HepG2 (cell line): Measurements from ENCODE around the gene FMNL1. TPM values are rescaled to one million over a fixed set of nuclear protein-coding genes. Genes with fewer than 3 reads are reported as not detected.

Experiments used
- ARNT2 ChIP-seq: sonication (generic); formaldehyde crosslinking; IDR thresholded peaks from 2 replicates; pipeline ENCODE4 v1.8.0; 2022; ENCODE audit warnings: mild to moderate bottlenecking, low read depth, missing genetic modification reagents, moderate library complexity
- FOSL2 ChIP-seq: sonication (generic); formaldehyde crosslinking; IDR thresholded peaks from 2 replicates; pipeline ENCODE4 v1.4.0; 2020; ENCODE audit warnings: missing genetic modification reagents
- KAT2B ChIP-seq: fragments of 150-350 bp; IDR thresholded peaks from 2 replicates; pipeline ENCODE4 v1.6.1; 2014; ENCODE audit warnings: low read depth, low read length, borderline replicate concordance
- KAT8 ChIP-seq: IDR thresholded peaks from 2 replicates; pipeline ENCODE4 v1.6.1; 2016; ENCODE audit warnings: missing genetic modification reagents, missing compliant biosample characterization
- KDM2A ChIP-seq: sonication (generic); formaldehyde crosslinking; IDR thresholded peaks from 2 replicates; pipeline ENCODE4 v1.4.0; 2020; ENCODE audit warnings: low read depth, missing genetic modification reagents, borderline replicate concordance
- KDM5B ChIP-seq: sonication (generic); formaldehyde crosslinking; IDR thresholded peaks from 2 replicates; pipeline ENCODE4 v1.4.0; 2020; ENCODE audit warnings: missing genetic modification reagents, mild to moderate bottlenecking, borderline replicate concordance
- PHF21A ChIP-seq: sonication (generic); formaldehyde crosslinking; IDR thresholded peaks from 2 replicates; pipeline ENCODE4 v1.5.0; 2020; ENCODE audit warnings: mild to moderate bottlenecking, missing genetic modification reagents
- RAD21 ChIP-seq: fragments of 450-650 bp; formaldehyde crosslinking; IDR thresholded peaks from 2 replicates; pipeline ENCODE4 v1.5.0; 2020; ENCODE audit warnings: mild to moderate bottlenecking
- YY1 ChIP-seq: IDR thresholded peaks from 2 replicates; pipeline ENCODE4 v1.6.1; 2011; ENCODE audit warnings: low read length, low read depth, moderate library complexity, mild to moderate bottlenecking; ENCODE audit not compliant: insufficient read depth, insufficient replicate concordance
- ZNF333 ChIP-seq: sonication (generic); formaldehyde crosslinking; IDR thresholded peaks from 2 replicates; pipeline ENCODE4 v1.4.0; 2020; ENCODE audit warnings: mild to moderate bottlenecking, missing genetic modification reagents, borderline replicate concordance
- ZNF446 ChIP-seq: sonication (generic); formaldehyde crosslinking; IDR thresholded peaks from 2 replicates; pipeline ENCODE4 v1.5.0; 2020; ENCODE audit warnings: mild to moderate bottlenecking, missing genetic modification reagents
- polyA plus RNA-seq, 8 experiments: library from polyadenylated mRNA; depleted of rRNA in 3 of 8; stranded (reverse) in 7 of 8; unstranded in 1 of 8; fragments of >200 nt; fragmentation: Illumina TruSeq in 4 of 8; extraction: Trizol in 4 of 8; gene quantifications; 2 replicates each; pipeline versions ENCODE4 v1.2.1 to v1.2.3, GENCODE V29; 2011 to 2016; ENCODE audit warnings: low read depth in 4 of 8, missing spikeins in 1 of 8, mixed read lengths in 1 of 8; ENCODE audit not compliant: insufficient read depth in 1 of 8
- total RNA-seq, 5 experiments: library from RNA; depleted of rRNA; stranded (reverse); fragments of >200 nt; fragmentation: Illumina TruSeq; extraction: Trizol; gene quantifications; 2 replicates each; pipeline ENCODE4 v1.2.3, GENCODE V29; 2016; ENCODE audit warnings: low read depth in 1 of 5
- TF ChIP-seq, protein P1 (sequence below): sonication (generic); formaldehyde crosslinking; IDR thresholded peaks from 2 replicates; pipeline ENCODE4 v1.5.1; 2020; ENCODE audit warnings: mild to moderate bottlenecking, missing genetic modification reagents, moderate library complexity
- TF ChIP-seq, protein P2 (sequence below): sonication (generic); formaldehyde crosslinking; IDR thresholded peaks from 2 replicates; pipeline ENCODE4 v1.5.0; 2020; ENCODE audit warnings: missing genetic modification reagents, mild to moderate bottlenecking, borderline replicate concordance
- TF ChIP-seq, protein P3 (sequence below): sonication (generic); formaldehyde crosslinking; IDR thresholded peaks from 2 replicates; pipeline ENCODE4 v1.4.0; 2020; ENCODE audit warnings: missing genetic modification reagents, borderline replicate concordance
- TF ChIP-seq, protein P4 (sequence below): sonication (generic); formaldehyde crosslinking; IDR thresholded peaks from 2 replicates; pipeline ENCODE4 v1.9.0; 2021; ENCODE audit warnings: missing genetic modification reagents, mild to moderate bottlenecking, borderline replicate concordance

FMNL1 gene
- total and polyA plus RNA-seq, 2 of the 13 experiments (the other 11 are each of a cell fraction or from before 2014, with no cell fraction given), result 0.53 to 0.70 TPM

DNA sequence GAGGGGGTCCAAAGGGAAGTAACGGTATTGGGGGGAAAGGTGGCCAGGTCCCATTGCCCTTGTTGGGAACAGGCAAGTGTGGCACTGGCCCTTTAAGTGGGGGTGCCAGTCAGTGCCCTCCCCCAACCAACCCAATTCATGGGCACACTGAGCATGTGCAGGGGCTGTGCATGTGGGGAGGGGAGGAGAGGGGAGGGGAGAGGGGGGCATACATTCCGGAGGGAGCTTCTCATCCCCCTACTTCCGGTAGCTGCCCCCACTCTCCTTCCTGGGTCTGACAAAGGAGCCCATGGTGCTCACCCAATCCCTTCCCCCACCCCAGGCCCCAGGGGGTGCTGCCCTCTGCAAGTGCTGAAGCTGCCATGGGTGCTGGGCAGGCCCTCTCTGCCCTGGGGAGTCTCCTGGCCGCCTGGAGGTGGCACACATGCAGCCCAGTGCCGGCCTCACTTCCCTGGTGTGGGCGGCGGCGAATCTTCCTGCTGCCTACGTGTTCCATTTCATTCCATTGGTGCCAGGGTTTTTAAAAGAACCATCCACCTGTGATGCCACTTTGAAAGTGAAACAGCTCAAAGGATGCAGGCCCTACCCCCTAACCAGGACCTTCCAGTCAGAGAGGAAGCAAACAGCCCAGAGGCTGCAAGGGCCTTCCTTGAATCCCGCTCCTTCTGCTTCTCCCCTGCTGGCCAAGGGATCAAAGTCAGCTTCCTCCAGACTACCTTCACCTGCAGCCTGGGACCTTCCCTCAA lies 49.0 kb upstream of the FMNL1 start (continued):
- TF ChIP-seq PHF21A (CRISPR knock-in tag) (peak; percentile 23; the same call in 1 of the 2 replicates), YY1 (peak; percentile 82), KDM5B (CRISPR knock-in tag) (no peak), KAT8 (CRISPR knock-in tag) (peak; percentile 89), KDM2A (CRISPR knock-in tag) (peak; percentile 84; the same call in 1 of the 2 replicates), RAD21 (CRISPR knock-in tag) (peak; percentile 69), ZNF446 (CRISPR knock-in tag) (peak; percentile 69; the same call in 1 of the 2 replicates), ARNT2 (no peak), ZNF333 (CRISPR knock-in tag) (no peak), FOSL2 (CRISPR knock-in tag) (peak; percentile 82), KAT2B (no peak)
- TF ChIP-seq, protein P1, sequence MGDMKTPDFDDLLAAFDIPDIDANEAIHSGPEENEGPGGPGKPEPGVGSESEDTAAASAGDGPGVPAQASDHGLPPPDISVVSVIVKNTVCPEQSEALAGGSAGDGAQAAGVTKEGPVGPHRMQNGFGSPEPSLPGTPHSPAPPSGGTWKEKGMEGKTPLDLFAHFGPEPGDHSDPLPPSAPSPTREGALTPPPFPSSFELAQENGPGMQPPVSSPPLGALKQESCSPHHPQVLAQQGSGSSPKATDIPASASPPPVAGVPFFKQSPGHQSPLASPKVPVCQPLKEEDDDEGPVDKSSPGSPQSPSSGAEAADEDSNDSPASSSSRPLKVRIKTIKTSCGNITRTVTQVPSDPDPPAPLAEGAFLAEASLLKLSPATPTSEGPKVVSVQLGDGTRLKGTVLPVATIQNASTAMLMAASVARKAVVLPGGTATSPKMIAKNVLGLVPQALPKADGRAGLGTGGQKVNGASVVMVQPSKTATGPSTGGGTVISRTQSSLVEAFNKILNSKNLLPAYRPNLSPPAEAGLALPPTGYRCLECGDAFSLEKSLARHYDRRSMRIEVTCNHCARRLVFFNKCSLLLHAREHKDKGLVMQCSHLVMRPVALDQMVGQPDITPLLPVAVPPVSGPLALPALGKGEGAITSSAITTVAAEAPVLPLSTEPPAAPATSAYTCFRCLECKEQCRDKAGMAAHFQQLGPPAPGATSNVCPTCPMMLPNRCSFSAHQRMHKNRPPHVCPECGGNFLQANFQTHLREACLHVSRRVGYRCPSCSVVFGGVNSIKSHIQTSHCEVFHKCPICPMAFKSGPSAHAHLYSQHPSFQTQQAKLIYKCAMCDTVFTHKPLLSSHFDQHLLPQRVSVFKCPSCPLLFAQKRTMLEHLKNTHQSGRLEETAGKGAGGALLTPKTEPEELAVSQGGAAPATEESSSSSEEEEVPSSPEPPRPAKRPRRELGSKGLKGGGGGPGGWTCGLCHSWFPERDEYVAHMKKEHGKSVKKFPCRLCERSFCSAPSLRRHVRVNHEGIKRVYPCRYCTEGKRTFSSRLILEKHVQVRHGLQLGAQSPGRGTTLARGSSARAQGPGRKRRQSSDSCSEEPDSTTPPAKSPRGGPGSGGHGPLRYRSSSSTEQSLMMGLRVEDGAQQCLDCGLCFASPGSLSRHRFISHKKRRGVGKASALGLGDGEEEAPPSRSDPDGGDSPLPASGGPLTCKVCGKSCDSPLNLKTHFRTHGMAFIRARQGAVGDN, result peak; percentile 73
- TF ChIP-seq, protein P2, sequence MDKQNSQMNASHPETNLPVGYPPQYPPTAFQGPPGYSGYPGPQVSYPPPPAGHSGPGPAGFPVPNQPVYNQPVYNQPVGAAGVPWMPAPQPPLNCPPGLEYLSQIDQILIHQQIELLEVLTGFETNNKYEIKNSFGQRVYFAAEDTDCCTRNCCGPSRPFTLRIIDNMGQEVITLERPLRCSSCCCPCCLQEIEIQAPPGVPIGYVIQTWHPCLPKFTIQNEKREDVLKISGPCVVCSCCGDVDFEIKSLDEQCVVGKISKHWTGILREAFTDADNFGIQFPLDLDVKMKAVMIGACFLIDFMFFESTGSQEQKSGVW (CRISPR knock-in tag), result no peak
- TF ChIP-seq, protein P3, sequence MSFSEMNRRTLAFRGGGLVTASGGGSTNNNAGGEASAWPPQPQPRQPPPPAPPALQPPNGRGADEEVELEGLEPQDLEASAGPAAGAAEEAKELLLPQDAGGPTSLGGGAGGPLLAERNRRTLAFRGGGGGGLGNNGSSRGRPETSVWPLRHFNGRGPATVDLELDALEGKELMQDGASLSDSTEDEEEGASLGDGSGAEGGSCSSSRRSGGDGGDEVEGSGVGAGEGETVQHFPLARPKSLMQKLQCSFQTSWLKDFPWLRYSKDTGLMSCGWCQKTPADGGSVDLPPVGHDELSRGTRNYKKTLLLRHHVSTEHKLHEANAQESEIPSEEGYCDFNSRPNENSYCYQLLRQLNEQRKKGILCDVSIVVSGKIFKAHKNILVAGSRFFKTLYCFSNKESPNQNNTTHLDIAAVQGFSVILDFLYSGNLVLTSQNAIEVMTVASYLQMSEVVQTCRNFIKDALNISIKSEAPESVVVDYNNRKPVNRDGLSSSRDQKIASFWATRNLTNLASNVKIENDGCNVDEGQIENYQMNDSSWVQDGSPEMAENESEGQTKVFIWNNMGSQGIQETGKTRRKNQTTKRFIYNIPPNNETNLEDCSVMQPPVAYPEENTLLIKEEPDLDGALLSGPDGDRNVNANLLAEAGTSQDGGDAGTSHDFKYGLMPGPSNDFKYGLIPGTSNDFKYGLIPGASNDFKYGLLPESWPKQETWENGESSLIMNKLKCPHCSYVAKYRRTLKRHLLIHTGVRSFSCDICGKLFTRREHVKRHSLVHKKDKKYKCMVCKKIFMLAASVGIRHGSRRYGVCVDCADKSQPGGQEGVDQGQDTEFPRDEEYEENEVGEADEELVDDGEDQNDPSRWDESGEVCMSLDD (CRISPR knock-in tag), result peak; percentile 71; the same call in 1 of the 2 replicates
- TF ChIP-seq, protein P4, sequence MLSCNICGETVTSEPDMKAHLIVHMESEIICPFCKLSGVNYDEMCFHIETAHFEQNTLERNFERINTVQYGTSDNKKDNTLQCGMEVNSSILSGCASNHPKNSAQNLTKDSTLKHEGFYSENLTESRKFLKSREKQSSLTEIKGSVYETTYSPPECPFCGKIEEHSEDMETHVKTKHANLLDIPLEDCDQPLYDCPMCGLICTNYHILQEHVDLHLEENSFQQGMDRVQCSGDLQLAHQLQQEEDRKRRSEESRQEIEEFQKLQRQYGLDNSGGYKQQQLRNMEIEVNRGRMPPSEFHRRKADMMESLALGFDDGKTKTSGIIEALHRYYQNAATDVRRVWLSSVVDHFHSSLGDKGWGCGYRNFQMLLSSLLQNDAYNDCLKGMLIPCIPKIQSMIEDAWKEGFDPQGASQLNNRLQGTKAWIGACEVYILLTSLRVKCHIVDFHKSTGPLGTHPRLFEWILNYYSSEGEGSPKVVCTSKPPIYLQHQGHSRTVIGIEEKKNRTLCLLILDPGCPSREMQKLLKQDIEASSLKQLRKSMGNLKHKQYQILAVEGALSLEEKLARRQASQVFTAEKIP (CRISPR knock-in tag), result no peak
